Measurements from ENCODE around the gene CCDC201.

Gene CCDC201

GRCh38 chr7:45920502-45921380 is 47.9 kb upstream of the CCDC201 start, which contains the start of gene IGFBP3:
Gene IGFBP3, minus strand, starts transcription at chr7:45921272. Its CDS starts 132 bp downstream, at chr7:45921140.
- peak within 1 kb of the TSS; percentile 65 for H3K4me3 ChIP-seq (ENCODE audit: low read length)
- no peak for TF ChIP-seq EZH2 (optimal IDR thresholded peaks at IDR 0.05; ENCODE audit: low read depth, low read length)
- TF ChIP-seq CTCF (IDR thresholded peaks at IDR 0.05; ENCODE audit: low read length) = no peak
- no peak for TF ChIP-seq EZH2phosphoT487 (IDR thresholded peaks at IDR 0.05; ENCODE audit: low read length)
- peaks cover 21% of the 10 kb centered on the region; the same call in 1 of the 2 replicates for H3K4me1 ChIP-seq (ENCODE audit: low read length)
- peak within 1 kb of the TSS; percentile 98 for H3K4me2 ChIP-seq (ENCODE audit: low read depth, low read length)
- peak within 1 kb of the TSS; percentile 52 for H3K9ac ChIP-seq (ENCODE audit: low read length)
- H3K9me3 ChIP-seq (replicated peaks; ENCODE audit: insufficient read depth, low read length) = no peaks in the 10 kb centered on the region
- H3F3A ChIP-seq (ENCODE audit: insufficient read depth, low read length) = peaks cover 23% of the 10 kb centered on the region
- no peaks in the 10 kb centered on the region for H3K79me2 ChIP-seq (ENCODE audit: low read length)
- no peaks in the 10 kb centered on the region for H3K9me2 ChIP-seq (replicated peaks; ENCODE audit: insufficient read depth, low read length)
- H3K36me3 ChIP-seq (replicated peaks; ENCODE audit: insufficient read depth, low read length) = no peaks in the 10 kb centered on the region
- H2AFZ ChIP-seq (ENCODE audit: low read length) = peak within 1 kb of the TSS; percentile 91
- H4K20me1 ChIP-seq (ENCODE audit: insufficient read depth, low read length) = no peaks in the 10 kb centered on the region
- peak within 1 kb of the TSS; percentile 30; the same call in 1 of the 2 replicates for H3K27ac ChIP-seq (ENCODE audit: low read length)
- peak; percentile 76 for DNase-seq
- no peaks in the 10 kb centered on the region for H3K27me3 ChIP-seq (replicated peaks; ENCODE audit: insufficient read depth, low read length)

GRCh38 chr7:45919993-45920459 is 47.1 kb upstream of the CCDC201 start:
- peaks cover 21% of the 10 kb centered on the region; the same call in 1 of the 2 replicates for H3K4me1 ChIP-seq (ENCODE audit: low read length)
- DNase-seq = peak; percentile 75
- peak overlapping the region; percentile 65 for H3K4me3 ChIP-seq (ENCODE audit: low read length)

GRCh38 chr7:45919231-45919784 is 46.4 kb upstream of the CCDC201 start:
- H3K9me2 ChIP-seq (replicated peaks; ENCODE audit: insufficient read depth, low read length) = no peaks in the 10 kb centered on the region
- H3K79me2 ChIP-seq (ENCODE audit: low read length) = no peaks in the 10 kb centered on the region
- H3K4me3 ChIP-seq (ENCODE audit: low read length) = peak overlapping the region; percentile 65; the same call in 1 of the 2 replicates
- no peaks in the 10 kb centered on the region for H3K9me3 ChIP-seq (replicated peaks; ENCODE audit: insufficient read depth, low read length)
- no peaks in the 10 kb centered on the region for H3K27me3 ChIP-seq (replicated peaks; ENCODE audit: insufficient read depth, low read length)
- H3K27ac ChIP-seq (ENCODE audit: low read length) = peak overlapping the region; percentile 30; the same call in 1 of the 2 replicates
- no peak for DNase-seq
- H3K4me2 ChIP-seq (ENCODE audit: low read depth, low read length) = peak overlapping the region; percentile 86
- H3F3A ChIP-seq (ENCODE audit: insufficient read depth, low read length) = peaks cover 23% of the 10 kb centered on the region
- H3K4me1 ChIP-seq (ENCODE audit: low read length) = peaks cover 21% of the 10 kb centered on the region; the same call in 1 of the 2 replicates
- TF ChIP-seq CTCF (IDR thresholded peaks at IDR 0.05; ENCODE audit: low read length) = no peak
- TF ChIP-seq EZH2 (optimal IDR thresholded peaks at IDR 0.05; ENCODE audit: low read depth, low read length) = no peak
- TF ChIP-seq EZH2phosphoT487 (IDR thresholded peaks at IDR 0.05; ENCODE audit: low read length) = no peak
- H4K20me1 ChIP-seq (ENCODE audit: insufficient read depth, low read length) = no peaks in the 10 kb centered on the region
- H2AFZ ChIP-seq (ENCODE audit: low read length) = no peak overlapping the region
- H3K36me3 ChIP-seq (replicated peaks; ENCODE audit: insufficient read depth, low read length) = no peaks in the 10 kb centered on the region
- H3K9ac ChIP-seq (ENCODE audit: low read length) = no peak overlapping the region

More at GRCh38 chr7:45919993-45920459, 47.1 kb upstream of the CCDC201 start:
- TF ChIP-seq CTCF (IDR thresholded peaks at IDR 0.05; ENCODE audit: low read length) = no peak
- TF ChIP-seq EZH2phosphoT487 (IDR thresholded peaks at IDR 0.05; ENCODE audit: low read length) = no peak
- TF ChIP-seq EZH2 (optimal IDR thresholded peaks at IDR 0.05; ENCODE audit: low read depth, low read length) = no peak
- H3K9ac ChIP-seq (ENCODE audit: low read length) = peak overlapping the region; percentile 52
- peak overlapping the region; percentile 86 for H3K4me2 ChIP-seq (ENCODE audit: low read depth, low read length)
- peaks cover 23% of the 10 kb centered on the region for H3F3A ChIP-seq (ENCODE audit: insufficient read depth, low read length)
- H3K27me3 ChIP-seq (replicated peaks; ENCODE audit: insufficient read depth, low read length) = no peaks in the 10 kb centered on the region
- H4K20me1 ChIP-seq (ENCODE audit: insufficient read depth, low read length) = no peaks in the 10 kb centered on the region
- H2AFZ ChIP-seq (ENCODE audit: low read length) = peak overlapping the region; percentile 58
- no peaks in the 10 kb centered on the region for H3K36me3 ChIP-seq (replicated peaks; ENCODE audit: insufficient read depth, low read length)
- H3K79me2 ChIP-seq (ENCODE audit: low read length) = no peaks in the 10 kb centered on the region
- H3K27ac ChIP-seq (ENCODE audit: low read length) = peak overlapping the region; percentile 30; the same call in 1 of the 2 replicates
- no peaks in the 10 kb centered on the region for H3K9me3 ChIP-seq (replicated peaks; ENCODE audit: insufficient read depth, low read length)
- no peaks in the 10 kb centered on the region for H3K9me2 ChIP-seq (replicated peaks; ENCODE audit: insufficient read depth, low read length)
